Measurements from ENCODE around the gene ZBTB3. TPM values are rescaled to one million over a fixed set of nuclear protein-coding genes. Genes with fewer than 3 reads are reported as not detected.

Gene ZBTB3
- total and polyA plus RNA-seq, 2 of the 13 experiments (the other 11 are each of a cell fraction or from before 2014, with no cell fraction given): 3.4 to 5.2 TPM

- TF ChIP-seq ZBTB25 (CRISPR knock-in tag; IDR thresholded peaks at IDR 0.05) (no peak), PHB2 (IDR thresholded peaks at IDR 0.05; ENCODE audit: partially characterized antibody) (no peak), MTA1 (CRISPR knock-in tag; IDR thresholded peaks at IDR 0.05; ENCODE audit: borderline replicate concordance) (no peak), ZNF577 (CRISPR knock-in tag; IDR thresholded peaks at IDR 0.05; ENCODE audit: borderline replicate concordance, low read depth) (no peak), ARNT2 (CRISPR knock-in tag; IDR thresholded peaks at IDR 0.05; ENCODE audit: low read depth) (no peak), SMARCC2 (IDR thresholded peaks at IDR 0.05) (no peak), IKZF5 (CRISPR knock-in tag; IDR thresholded peaks at IDR 0.05) (0 out of 2 replicates have a peak, but pooled peaks have one; percentile 39), ZNF850 (CRISPR knock-in tag; conservative IDR thresholded peaks at IDR 0.05) (no peak), SALL2 (CRISPR knock-in tag; IDR thresholded peaks at IDR 0.05) (no peak), HOXD1 (CRISPR knock-in tag; IDR thresholded peaks at IDR 0.05) (no peak), ZNF513 (CRISPR knock-in tag; conservative IDR thresholded peaks at IDR 0.05) (no peak), ZBTB7A (CRISPR knock-in tag; IDR thresholded peaks at IDR 0.05) (no peak), E2F5 (CRISPR knock-in tag; conservative IDR thresholded peaks at IDR 0.05) (no peak), ZNF558 (CRISPR knock-in tag; IDR thresholded peaks at IDR 0.05; ENCODE audit: borderline replicate concordance) (no peak), DRAP1 (CRISPR knock-in tag; IDR thresholded peaks at IDR 0.05) (peak; percentile 90), ZNF12 (CRISPR knock-in tag; IDR thresholded peaks at IDR 0.05) (no peak), THRA (CRISPR knock-in tag; IDR thresholded peaks at IDR 0.05; ENCODE audit: borderline replicate concordance) (no peak), RFX1 (IDR thresholded peaks at IDR 0.05) (peak; percentile 90), ZNF740 (CRISPR knock-in tag; IDR thresholded peaks at IDR 0.05) (no peak), RELA (CRISPR knock-in tag; IDR thresholded peaks at IDR 0.05) (no peak), TEAD2 (CRISPR knock-in tag; IDR thresholded peaks at IDR 0.05) (no peak)
Measured at GRCh38 chr11:62705880-62706849, 47.8 kb downstream of the ZBTB3 start (continued).
